ENCODE measurements around the gene RAVER1. TPM values are rescaled to one million over a fixed set of nuclear protein-coding genes. Genes with fewer than 3 reads are reported as not detected.

Gene RAVER1
- total and polyA plus RNA-seq, 9 of the 15 experiments (the other 6 are each of a cell fraction or from before 2014, with no cell fraction given): 0.06 to 113 (median 7.0) TPM

DNA sequence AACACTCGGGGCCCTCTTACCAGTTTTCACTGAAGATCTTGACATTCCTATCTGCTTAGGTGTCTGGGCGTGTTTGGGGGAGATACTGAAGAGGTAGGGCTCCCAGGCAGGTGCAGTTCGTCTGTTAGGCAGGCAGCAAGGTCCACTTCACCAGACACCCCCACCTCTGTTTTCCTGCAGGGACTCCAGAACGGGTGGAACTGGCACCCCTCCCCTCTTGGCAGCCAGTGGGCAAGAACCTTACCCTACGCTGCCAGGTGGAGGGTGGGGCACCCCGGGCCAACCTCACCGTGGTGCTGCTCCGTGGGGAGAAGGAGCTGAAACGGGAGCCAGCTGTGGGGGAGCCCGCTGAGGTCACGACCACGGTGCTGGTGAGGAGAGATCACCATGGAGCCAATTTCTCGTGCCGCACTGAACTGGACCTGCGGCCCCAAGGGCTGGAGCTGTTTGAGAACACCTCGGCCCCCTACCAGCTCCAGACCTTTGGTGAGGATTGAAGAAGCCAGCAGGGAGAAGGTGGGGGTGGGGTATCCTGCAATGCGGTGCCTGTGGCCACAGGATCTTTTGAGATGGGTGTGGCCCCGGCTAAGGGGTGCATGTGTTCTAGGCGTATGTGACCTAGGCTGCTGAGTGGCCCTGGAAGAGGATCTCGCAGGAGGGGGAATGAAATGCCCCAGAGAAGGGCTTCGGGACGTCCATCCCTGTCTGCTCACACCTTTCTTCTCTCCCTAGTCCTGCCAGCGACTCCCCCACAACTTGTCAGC lies 49.8 kb downstream of the RAVER1 start:
- no peaks in the 10 kb centered on the region for H4K20me1 ChIP-seq (replicated peaks; ENCODE audit: control insufficient read depth, insufficient read depth, low read length)
- peak overlapping the region; percentile 38; the same call in 1 of the 3 replicates for H3K27ac ChIP-seq (ENCODE audit: extremely low read depth, low read depth, low read length)
- TF ChIP-seq, protein P1, sequence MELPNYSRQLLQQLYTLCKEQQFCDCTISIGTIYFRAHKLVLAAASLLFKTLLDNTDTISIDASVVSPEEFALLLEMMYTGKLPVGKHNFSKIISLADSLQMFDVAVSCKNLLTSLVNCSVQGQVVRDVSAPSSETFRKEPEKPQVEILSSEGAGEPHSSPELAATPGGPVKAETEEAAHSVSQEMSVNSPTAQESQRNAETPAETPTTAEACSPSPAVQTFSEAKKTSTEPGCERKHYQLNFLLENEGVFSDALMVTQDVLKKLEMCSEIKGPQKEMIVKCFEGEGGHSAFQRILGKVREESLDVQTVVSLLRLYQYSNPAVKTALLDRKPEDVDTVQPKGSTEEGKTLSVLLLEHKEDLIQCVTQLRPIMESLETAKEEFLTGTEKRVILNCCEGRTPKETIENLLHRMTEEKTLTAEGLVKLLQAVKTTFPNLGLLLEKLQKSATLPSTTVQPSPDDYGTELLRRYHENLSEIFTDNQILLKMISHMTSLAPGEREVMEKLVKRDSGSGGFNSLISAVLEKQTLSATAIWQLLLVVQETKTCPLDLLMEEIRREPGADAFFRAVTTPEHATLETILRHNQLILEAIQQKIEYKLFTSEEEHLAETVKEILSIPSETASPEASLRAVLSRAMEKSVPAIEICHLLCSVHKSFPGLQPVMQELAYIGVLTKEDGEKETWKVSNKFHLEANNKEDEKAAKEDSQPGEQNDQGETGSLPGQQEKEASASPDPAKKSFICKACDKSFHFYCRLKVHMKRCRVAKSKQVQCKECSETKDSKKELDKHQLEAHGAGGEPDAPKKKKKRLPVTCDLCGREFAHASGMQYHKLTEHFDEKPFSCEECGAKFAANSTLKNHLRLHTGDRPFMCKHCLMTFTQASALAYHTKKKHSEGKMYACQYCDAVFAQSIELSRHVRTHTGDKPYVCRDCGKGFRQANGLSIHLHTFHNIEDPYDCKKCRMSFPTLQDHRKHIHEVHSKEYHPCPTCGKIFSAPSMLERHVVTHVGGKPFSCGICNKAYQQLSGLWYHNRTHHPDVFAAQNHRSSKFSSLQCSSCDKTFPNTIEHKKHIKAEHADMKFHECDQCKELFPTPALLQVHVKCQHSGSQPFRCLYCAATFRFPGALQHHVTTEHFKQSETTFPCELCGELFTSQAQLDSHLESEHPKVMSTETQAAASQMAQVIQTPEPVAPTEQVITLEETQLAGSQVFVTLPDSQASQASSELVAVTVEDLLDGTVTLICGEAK (IDR thresholded peaks at IDR 0.05): no peak
- TF ChIP-seq, protein P1 (CRISPR knock-in tag; IDR thresholded peaks at IDR 0.05): no peak
- TF ChIP-seq RBM22 (IDR thresholded peaks at IDR 0.05; ENCODE audit: low read depth, low read length, poor library complexity, severe bottlenecking) (peak; percentile 28), CBFB (CRISPR knock-in tag; IDR thresholded peaks at IDR 0.05) (0 out of 2 replicates have a peak, but pooled peaks have one; percentile 28), POLR2G (IDR thresholded peaks at IDR 0.05; ENCODE audit: low read depth, low read length) (peak; percentile 59), RBFOX2 (IDR thresholded peaks at IDR 0.05; ENCODE audit: low read depth, low read length) (peak; percentile 41; the same call in 1 of the 2 replicates)
- FAIRE-seq (no peak), DNase-seq (ENCODE audit: extremely low read depth in 1 of 4, low spot score in 3 of 4) (peak in 1 of 4 experiments; percentile 32), ATAC-seq (no peak)
- no peaks in the 10 kb centered on the region for H3K27me3 ChIP-seq (ENCODE audit: control insufficient read depth in 2 of 2, insufficient read depth in 2 of 2, low read length in 2 of 2)
- peak overlapping the region; percentile 20; the same call in 1 of the 2 replicates for H3K4me2 ChIP-seq (ENCODE audit: insufficient read depth, low read length)
- H3K4me1 ChIP-seq (replicated peaks in 1 of 2; ENCODE audit: control insufficient read depth in 2 of 2, insufficient read depth in 2 of 2, low read length in 2 of 2): peaks cover 28 to 50% of the 10 kb centered on the region in 2 experiments; a peak in 4 of 5 replicates
- ChIA-PET POLR2A (interaction anchor here (0.6 kb wide), 1 partner anchor 14 kb away, joined by 4 read pairs; no protein-coding TSS in a partner anchor), CTCF (ENCODE audit: low intra/inter-chr PET ratio) (no interaction called here)
- peaks cover 29% of the 10 kb centered on the region for H3K79me2 ChIP-seq (ENCODE audit: control insufficient read depth, insufficient read depth, low read length)
- H3K9me3 ChIP-seq (replicated peaks; ENCODE audit: control insufficient read depth, insufficient read depth, low read depth, low read length): no peaks in the 10 kb centered on the region
- peak overlapping the region in 1 of 2 experiments; percentile 86; a peak in 2 of 4 replicates for H3K9ac ChIP-seq (ENCODE audit: insufficient read depth in 1 of 2, low read depth in 2 of 2, low read length in 2 of 2)
- in situ Hi-C loops (cut with MboI) (no loop called here), intact Hi-C loops (cut with micrococcal nuclease) (no loop called here)
- H3K9me1 ChIP-seq (ENCODE audit: control insufficient read depth, insufficient read depth, low read length): peaks cover 6% of the 10 kb centered on the region
- no peak overlapping the region for H3K4me3 ChIP-seq
- peaks cover 71% of the 10 kb centered on the region for H3K36me3 ChIP-seq (ENCODE audit: control insufficient read depth, insufficient read depth, low read length)
- no peak overlapping the region for H2AFZ ChIP-seq (ENCODE audit: low read depth, low read length)
- BruUV-seq (replicated peaks): no TSS peak
- 71% methylated on average over 18 of the region's 23 CpGs for WGBS (ENCODE audit: insufficient coverage, low coverage, missing lambda C conversion rate)

Data from K562 (cell line).